HG03064 (cell line): ENCODE measurements around the gene ZDHHC22.

ENCODE experiments used
- ATAC-seq: cut with Tn5 transposase; IDR thresholded peaks from one replicate; pipeline ENCODE4 v1.9.1; 2021; ENCODE audit warnings: low read depth; ENCODE audit not compliant: unreplicated experiment

ZDHHC22 gene

GRCh38 chr14:77086017-77086727 lies 55.4 kb downstream of the ZDHHC22 start:
- no peak for ATAC-seq

GRCh38 chr14:77085538-77085937 lies 56.1 kb downstream of the ZDHHC22 start:
- ATAC-seq, result no peak

- ATAC-seq, result no peak
Observed at GRCh38 chr14:77084985-77085384, 56.6 kb downstream of the ZDHHC22 start.

GRCh38 chr14:77083082-77083481 lies 58.5 kb downstream of the ZDHHC22 start:
- no peak for ATAC-seq

GRCh38 chr14:77082356-77082755 lies 59.2 kb downstream of the ZDHHC22 start:
- ATAC-seq, result no peak
